PC-9 (cell line): Measurements from ENCODE around the gene FRMD8. TPM values are rescaled to one million over a fixed set of nuclear protein-coding genes. Genes with fewer than 3 reads are reported as not detected.

Experiments used
- BruUV-seq: library from RNA; stranded (reverse); fragments of 400-500 nt; replicated peaks from 2 replicates; lab custom pipeline; 2021; lab: Mats Ljungman, UMichigan
- CTCF ChIA-PET: fragments of 300-600 bp; sonication (Branson Sonifier 250); formaldehyde crosslinking; loops from one replicate; lab custom pipeline; 2022; ENCODE audit warnings: antibody characterized with exemption; lab: Charles Lee
- POLR2A ChIA-PET: fragments of 300-600 bp; sonication (Branson Sonifier 250); formaldehyde crosslinking; loops from one replicate; lab custom pipeline; 2022; ENCODE audit warnings: antibody characterized with exemption; ENCODE audit not compliant: unreplicated experiment; lab: Charles Lee
- DNase-seq, 2 experiments: peaks; one replicate each; pipeline versions ENCODE4 v3.0.0 to v3.0.0-alpha.2; 2015 to 2022; ENCODE audit warnings: mixed read lengths in 1 of 2
- H2AFZ ChIP-seq: fragments of 200-600 bp; sonication (generic); 2 replicates; pipeline ENCODE4 v1.8.1; 2017; ENCODE audit warnings: antibody characterized with exemption
- H3F3A ChIP-seq: fragments of 200-600 bp; sonication (generic); 2 replicates; pipeline ENCODE4 v1.8.1; 2017; ENCODE audit warnings: antibody characterized with exemption, mild to moderate bottlenecking, low read depth; ENCODE audit not compliant: insufficient read depth
- H3K27ac ChIP-seq: fragments of 200-600 bp; sonication (generic); 2 replicates; pipeline ENCODE4 v1.6.1; 2016; ENCODE audit warnings: mixed run types
- H3K27me3 ChIP-seq: fragments of 200-600 bp; sonication (generic); 2 replicates; pipeline ENCODE4 v1.6.1; 2016; ENCODE audit warnings: low read depth, mixed run types; ENCODE audit not compliant: insufficient read depth
- H3K36me3 ChIP-seq: fragments of 200-600 bp; sonication (generic); 2 replicates; pipeline ENCODE4 v1.6.1; 2016; ENCODE audit warnings: low read depth, mixed run types
- H3K4me1 ChIP-seq: fragments of 200-600 bp; sonication (generic); replicated peaks from 2 replicates; pipeline ENCODE4 v1.6.1; 2016; ENCODE audit warnings: mixed run types; ENCODE audit not compliant: insufficient read depth
- H3K4me2 ChIP-seq: fragments of 200-600 bp; sonication (generic); 2 replicates; pipeline ENCODE4 v1.6.1; 2017; ENCODE audit warnings: mixed run types
- H3K4me3 ChIP-seq: fragments of 200-600 bp; sonication (generic); 2 replicates; pipeline ENCODE4 v1.6.1; 2016; ENCODE audit warnings: mixed run types
- H3K79me2 ChIP-seq: fragments of 200-600 bp; sonication (generic); 2 replicates; pipeline ENCODE4 v1.6.1; 2017; ENCODE audit warnings: low read depth, mixed run types
- H3K9me2 ChIP-seq: fragments of 200-600 bp; sonication (generic); 2 replicates; pipeline ENCODE4 v1.8.1; 2017; ENCODE audit warnings: mild to moderate bottlenecking; ENCODE audit not compliant: insufficient read depth
- H3K9me3 ChIP-seq: fragments of 200-600 bp; sonication (generic); 2 replicates; pipeline ENCODE4 v1.8.1; 2016; ENCODE audit warnings: low read depth; ENCODE audit not compliant: insufficient read depth
- H4K20me1 ChIP-seq: fragments of 200-600 bp; sonication (generic); 2 replicates; pipeline ENCODE4 v1.8.1; 2017; ENCODE audit not compliant: insufficient read depth
- CTCF ChIP-seq: fragments of 200-600 bp; sonication (generic); conservative IDR thresholded peaks from 2 replicates; pipeline ENCODE4 v1.6.1; 2017; ENCODE audit warnings: mixed run types, antibody characterized with exemption, mild to moderate bottlenecking, moderate library complexity
- EZH2 ChIP-seq: fragments of 200-600 bp; sonication (generic); IDR thresholded peaks from 2 replicates; pipeline ENCODE4 v1.8.0; 2017; ENCODE audit warnings: antibody characterized with exemption, low read depth
- intact Hi-C: fragments of 100-400 bp; cut with micrococcal nuclease; formaldehyde crosslinking; loops from one replicate; pipeline ENCODE4 v1.10.0; 2022; ENCODE audit not compliant: unreplicated experiment
- total RNA-seq: library from RNA; stranded (reverse); gene quantifications from 2 replicates; pipeline ENCODE4 v1.2.3, GENCODE V29; 2021

FRMD8 gene
- total RNA-seq, 1 experiment from 2014 or later: 32.4 TPM

GRCh38 chr11:65357856-65358356, 28.5 kb upstream of the FRMD8 start:
- no peak for DNase-seq
- TF ChIP-seq EZH2 (no peak), CTCF (no peak)
- Histone ChIP-seq H3K4me2 (no peak overlapping the region), H3K36me3 (no peaks in the 10 kb centered on the region), H2AFZ (no peak overlapping the region), H3K9me3 (no peaks in the 10 kb centered on the region), H3K9me2 (no peaks in the 10 kb centered on the region), H3F3A (peaks cover 14% of the 10 kb centered on the region; the same call in 1 of the 2 replicates), H3K4me3 (no peak overlapping the region), H3K79me2 (no peaks in the 10 kb centered on the region), H4K20me1 (no peaks in the 10 kb centered on the region; the same call in 1 of the 2 replicates), H3K4me1 (peaks cover 11% of the 10 kb centered on the region), H3K27me3 (no peaks in the 10 kb centered on the region), H3K27ac (no peak overlapping the region)
- CTCF ChIA-PET: interaction anchor here (0.6 kb wide), 1 partner anchor 150 kb away, joined by 3 read pairs; no protein-coding TSS in a partner anchor
- BruUV-seq: no TSS peak
- intact Hi-C loops: no loop called here
- POLR2A ChIA-PET: no interaction called here

GRCh38 chr11:65362320-65362931, 24.0 kb upstream of the FRMD8 start:
- ChIA-PET CTCF (interaction anchor here (1.2 kb wide), 1 partner anchor 33 kb away, joined by 4 read pairs; no protein-coding TSS in a partner anchor), POLR2A (no interaction called here)
- H3K9me3 ChIP-seq: no peaks in the 10 kb centered on the region
- intact Hi-C loops: no loop called here
- no peak overlapping the region for H2AFZ ChIP-seq
- no peaks in the 10 kb centered on the region for H3K27me3 ChIP-seq
- H3K9me2 ChIP-seq: no peaks in the 10 kb centered on the region
- no peak for DNase-seq
- H3K36me3 ChIP-seq: no peaks in the 10 kb centered on the region
- no peaks in the 10 kb centered on the region; the same call in 1 of the 2 replicates for H4K20me1 ChIP-seq
- peaks cover 6% of the 10 kb centered on the region; the same call in 1 of the 2 replicates for H3F3A ChIP-seq
- H3K79me2 ChIP-seq: no peaks in the 10 kb centered on the region
- H3K27ac ChIP-seq: no peak overlapping the region
- BruUV-seq: no TSS peak
- no peak overlapping the region for H3K4me3 ChIP-seq
- H3K4me2 ChIP-seq: no peak overlapping the region
- TF ChIP-seq EZH2 (no peak), CTCF (no peak)
- H3K4me1 ChIP-seq: no peaks in the 10 kb centered on the region

- Histone ChIP-seq H3K79me2 (no peaks in the 10 kb centered on the region), H3K27me3 (no peaks in the 10 kb centered on the region), H3K4me3 (no peak overlapping the region), H2AFZ (no peak overlapping the region), H4K20me1 (no peaks in the 10 kb centered on the region; the same call in 1 of the 2 replicates), H3K27ac (no peak overlapping the region), H3K9me3 (no peaks in the 10 kb centered on the region), H3K4me2 (no peak overlapping the region), H3K9me2 (no peaks in the 10 kb centered on the region), H3F3A (peaks cover 6% of the 10 kb centered on the region; the same call in 1 of the 2 replicates), H3K36me3 (no peaks in the 10 kb centered on the region), H3K4me1 (no peaks in the 10 kb centered on the region)
- TF ChIP-seq EZH2 (no peak), CTCF (no peak)
- BruUV-seq: no TSS peak
- ChIA-PET POLR2A (no interaction called here), CTCF (interaction anchor here (1.2 kb wide), 1 partner anchor 33 kb away, joined by 4 read pairs; no protein-coding TSS in a partner anchor)
- DNase-seq: no peak
- intact Hi-C loops: no loop called here
Observed at GRCh38 chr11:65362966-65363365, 23.5 kb upstream of the FRMD8 start.
